ENCODE data around the gene PPFIA1. TPM values are rescaled to one million over a fixed set of nuclear protein-coding genes. Genes with fewer than 3 reads are reported as not detected.

The PPFIA1 gene
- total and polyA plus RNA-seq, 2 of the 8 experiments (the other 6 are each of a cell fraction or from before 2014, with no cell fraction given), result 44.3 to 73.5 TPM

DNA sequence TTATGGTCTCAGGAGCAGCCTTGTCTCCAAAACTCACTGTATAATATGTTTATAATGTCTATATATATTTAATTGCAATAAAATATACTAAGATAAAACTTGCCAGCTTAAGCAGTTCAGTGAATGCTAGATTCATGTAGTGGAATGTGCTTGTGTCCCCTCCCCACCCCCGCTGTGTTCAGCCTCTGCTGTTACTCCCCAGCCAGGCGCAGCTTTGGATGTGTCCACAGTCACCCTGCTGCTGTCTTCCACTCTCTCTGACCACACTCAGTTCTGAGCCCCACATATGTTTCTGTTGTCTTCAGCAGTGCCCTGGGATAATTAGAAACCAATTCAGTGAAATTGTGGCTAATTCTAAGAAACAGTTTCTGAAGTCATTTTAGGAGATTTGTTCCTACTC, 52.2 kb downstream of the PPFIA1 start (continued):
- TF ChIP-seq, protein P1, sequence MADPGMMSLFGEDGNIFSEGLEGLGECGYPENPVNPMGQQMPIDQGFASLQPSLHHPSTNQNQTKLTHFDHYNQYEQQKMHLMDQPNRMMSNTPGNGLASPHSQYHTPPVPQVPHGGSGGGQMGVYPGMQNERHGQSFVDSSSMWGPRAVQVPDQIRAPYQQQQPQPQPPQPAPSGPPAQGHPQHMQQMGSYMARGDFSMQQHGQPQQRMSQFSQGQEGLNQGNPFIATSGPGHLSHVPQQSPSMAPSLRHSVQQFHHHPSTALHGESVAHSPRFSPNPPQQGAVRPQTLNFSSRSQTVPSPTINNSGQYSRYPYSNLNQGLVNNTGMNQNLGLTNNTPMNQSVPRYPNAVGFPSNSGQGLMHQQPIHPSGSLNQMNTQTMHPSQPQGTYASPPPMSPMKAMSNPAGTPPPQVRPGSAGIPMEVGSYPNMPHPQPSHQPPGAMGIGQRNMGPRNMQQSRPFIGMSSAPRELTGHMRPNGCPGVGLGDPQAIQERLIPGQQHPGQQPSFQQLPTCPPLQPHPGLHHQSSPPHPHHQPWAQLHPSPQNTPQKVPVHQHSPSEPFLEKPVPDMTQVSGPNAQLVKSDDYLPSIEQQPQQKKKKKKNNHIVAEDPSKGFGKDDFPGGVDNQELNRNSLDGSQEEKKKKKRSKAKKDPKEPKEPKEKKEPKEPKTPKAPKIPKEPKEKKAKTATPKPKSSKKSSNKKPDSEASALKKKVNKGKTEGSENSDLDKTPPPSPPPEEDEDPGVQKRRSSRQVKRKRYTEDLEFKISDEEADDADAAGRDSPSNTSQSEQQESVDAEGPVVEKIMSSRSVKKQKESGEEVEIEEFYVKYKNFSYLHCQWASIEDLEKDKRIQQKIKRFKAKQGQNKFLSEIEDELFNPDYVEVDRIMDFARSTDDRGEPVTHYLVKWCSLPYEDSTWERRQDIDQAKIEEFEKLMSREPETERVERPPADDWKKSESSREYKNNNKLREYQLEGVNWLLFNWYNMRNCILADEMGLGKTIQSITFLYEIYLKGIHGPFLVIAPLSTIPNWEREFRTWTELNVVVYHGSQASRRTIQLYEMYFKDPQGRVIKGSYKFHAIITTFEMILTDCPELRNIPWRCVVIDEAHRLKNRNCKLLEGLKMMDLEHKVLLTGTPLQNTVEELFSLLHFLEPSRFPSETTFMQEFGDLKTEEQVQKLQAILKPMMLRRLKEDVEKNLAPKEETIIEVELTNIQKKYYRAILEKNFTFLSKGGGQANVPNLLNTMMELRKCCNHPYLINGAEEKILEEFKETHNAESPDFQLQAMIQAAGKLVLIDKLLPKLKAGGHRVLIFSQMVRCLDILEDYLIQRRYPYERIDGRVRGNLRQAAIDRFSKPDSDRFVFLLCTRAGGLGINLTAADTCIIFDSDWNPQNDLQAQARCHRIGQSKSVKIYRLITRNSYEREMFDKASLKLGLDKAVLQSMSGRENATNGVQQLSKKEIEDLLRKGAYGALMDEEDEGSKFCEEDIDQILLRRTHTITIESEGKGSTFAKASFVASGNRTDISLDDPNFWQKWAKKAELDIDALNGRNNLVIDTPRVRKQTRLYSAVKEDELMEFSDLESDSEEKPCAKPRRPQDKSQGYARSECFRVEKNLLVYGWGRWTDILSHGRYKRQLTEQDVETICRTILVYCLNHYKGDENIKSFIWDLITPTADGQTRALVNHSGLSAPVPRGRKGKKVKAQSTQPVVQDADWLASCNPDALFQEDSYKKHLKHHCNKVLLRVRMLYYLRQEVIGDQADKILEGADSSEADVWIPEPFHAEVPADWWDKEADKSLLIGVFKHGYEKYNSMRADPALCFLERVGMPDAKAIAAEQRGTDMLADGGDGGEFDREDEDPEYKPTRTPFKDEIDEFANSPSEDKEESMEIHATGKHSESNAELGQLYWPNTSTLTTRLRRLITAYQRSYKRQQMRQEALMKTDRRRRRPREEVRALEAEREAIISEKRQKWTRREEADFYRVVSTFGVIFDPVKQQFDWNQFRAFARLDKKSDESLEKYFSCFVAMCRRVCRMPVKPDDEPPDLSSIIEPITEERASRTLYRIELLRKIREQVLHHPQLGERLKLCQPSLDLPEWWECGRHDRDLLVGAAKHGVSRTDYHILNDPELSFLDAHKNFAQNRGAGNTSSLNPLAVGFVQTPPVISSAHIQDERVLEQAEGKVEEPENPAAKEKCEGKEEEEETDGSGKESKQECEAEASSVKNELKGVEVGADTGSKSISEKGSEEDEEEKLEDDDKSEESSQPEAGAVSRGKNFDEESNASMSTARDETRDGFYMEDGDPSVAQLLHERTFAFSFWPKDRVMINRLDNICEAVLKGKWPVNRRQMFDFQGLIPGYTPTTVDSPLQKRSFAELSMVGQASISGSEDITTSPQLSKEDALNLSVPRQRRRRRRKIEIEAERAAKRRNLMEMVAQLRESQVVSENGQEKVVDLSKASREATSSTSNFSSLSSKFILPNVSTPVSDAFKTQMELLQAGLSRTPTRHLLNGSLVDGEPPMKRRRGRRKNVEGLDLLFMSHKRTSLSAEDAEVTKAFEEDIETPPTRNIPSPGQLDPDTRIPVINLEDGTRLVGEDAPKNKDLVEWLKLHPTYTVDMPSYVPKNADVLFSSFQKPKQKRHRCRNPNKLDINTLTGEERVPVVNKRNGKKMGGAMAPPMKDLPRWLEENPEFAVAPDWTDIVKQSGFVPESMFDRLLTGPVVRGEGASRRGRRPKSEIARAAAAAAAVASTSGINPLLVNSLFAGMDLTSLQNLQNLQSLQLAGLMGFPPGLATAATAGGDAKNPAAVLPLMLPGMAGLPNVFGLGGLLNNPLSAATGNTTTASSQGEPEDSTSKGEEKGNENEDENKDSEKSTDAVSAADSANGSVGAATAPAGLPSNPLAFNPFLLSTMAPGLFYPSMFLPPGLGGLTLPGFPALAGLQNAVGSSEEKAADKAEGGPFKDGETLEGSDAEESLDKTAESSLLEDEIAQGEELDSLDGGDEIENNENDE (IDR thresholded peaks at IDR 0.05; ENCODE audit: insufficient replicate concordance, low read length), result no peak
- TF ChIP-seq TEAD4 (IDR thresholded peaks at IDR 0.05; ENCODE audit: low read depth, low read length), result no peak
- TF ChIP-seq CHD2 (IDR thresholded peaks at IDR 0.05; ENCODE audit: low read length), result no peak
- TF ChIP-seq RNF2 (IDR thresholded peaks at IDR 0.05; ENCODE audit: borderline replicate concordance, low read depth, low read length, missing control alignments, poor library complexity, severe bottlenecking), result no peak
- no peak for TF ChIP-seq POLR2A (IDR thresholded peaks at IDR 0.05; ENCODE audit: control extremely low read depth in 1 of 2, low read depth in 2 of 2, low read length in 2 of 2)

All from H1 (cell line).